Keratinocyte (primary cell): ENCODE results near the gene GRM7.

Experiments
- EZH2 ChIP-seq: IDR thresholded peaks from one replicate; pipeline ENCODE4 v1.6.1; 2012; ENCODE audit warnings: inconsistent platforms, mild to moderate bottlenecking, low read length, moderate library complexity
- TF ChIP-seq, protein P1 (sequence below), 3 experiments: IDR thresholded peaks in 1 of 3; conservative IDR thresholded peaks in 1 of 3; optimal IDR thresholded peaks in 1 of 3; 2 replicates in 2 of 3; 3 replicates in 1 of 3; pipeline versions ENCODE3 to v1.5.1; 2011; ENCODE audit warnings: low read length in 3 of 3, mild to moderate bottlenecking in 3 of 3, moderate library complexity in 2 of 3, control low read depth in 1 of 3, inconsistent platforms in 1 of 3; ENCODE audit not compliant: insufficient read depth in 2 of 3; ENCODE audit errors: extremely low read depth in 1 of 3

DNA sequence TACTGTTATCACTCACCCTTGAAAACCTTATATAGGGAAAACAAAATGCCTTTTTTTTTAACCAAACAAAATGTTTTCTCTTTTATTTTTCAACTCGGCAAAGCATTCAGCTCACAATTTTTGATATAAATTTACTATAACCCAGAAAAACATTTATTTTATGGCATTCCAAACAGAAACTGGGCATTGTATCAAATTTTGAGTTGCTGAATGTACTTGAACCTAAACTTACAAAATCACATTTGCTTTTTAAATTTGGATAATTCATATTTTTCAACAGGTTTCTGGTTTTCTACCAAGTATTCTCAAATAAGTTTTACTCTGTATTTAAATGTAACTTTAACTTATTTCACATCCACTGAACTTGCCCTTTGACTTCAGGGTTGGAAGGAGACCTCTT, 405.6 kb downstream of the GRM7 start:
- TF ChIP-seq, protein P1, sequence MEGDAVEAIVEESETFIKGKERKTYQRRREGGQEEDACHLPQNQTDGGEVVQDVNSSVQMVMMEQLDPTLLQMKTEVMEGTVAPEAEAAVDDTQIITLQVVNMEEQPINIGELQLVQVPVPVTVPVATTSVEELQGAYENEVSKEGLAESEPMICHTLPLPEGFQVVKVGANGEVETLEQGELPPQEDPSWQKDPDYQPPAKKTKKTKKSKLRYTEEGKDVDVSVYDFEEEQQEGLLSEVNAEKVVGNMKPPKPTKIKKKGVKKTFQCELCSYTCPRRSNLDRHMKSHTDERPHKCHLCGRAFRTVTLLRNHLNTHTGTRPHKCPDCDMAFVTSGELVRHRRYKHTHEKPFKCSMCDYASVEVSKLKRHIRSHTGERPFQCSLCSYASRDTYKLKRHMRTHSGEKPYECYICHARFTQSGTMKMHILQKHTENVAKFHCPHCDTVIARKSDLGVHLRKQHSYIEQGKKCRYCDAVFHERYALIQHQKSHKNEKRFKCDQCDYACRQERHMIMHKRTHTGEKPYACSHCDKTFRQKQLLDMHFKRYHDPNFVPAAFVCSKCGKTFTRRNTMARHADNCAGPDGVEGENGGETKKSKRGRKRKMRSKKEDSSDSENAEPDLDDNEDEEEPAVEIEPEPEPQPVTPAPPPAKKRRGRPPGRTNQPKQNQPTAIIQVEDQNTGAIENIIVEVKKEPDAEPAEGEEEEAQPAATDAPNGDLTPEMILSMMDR (optimal IDR thresholded peaks at IDR 0.05 in 1 of 3, IDR thresholded peaks at IDR 0.05 in 1 of 3, conservative IDR thresholded peaks at IDR 0.05 in 1 of 3; ENCODE audit: extremely low read depth in 1 of 3, insufficient read depth in 2 of 3, low read length in 3 of 3), result no peak
- no peak for TF ChIP-seq EZH2
